ENCODE measurements around the gene AHCYL2. TPM values are rescaled to one million over a fixed set of nuclear protein-coding genes. Genes with fewer than 3 reads are reported as not detected.
"Not testable (repeated sequence)": the region's sequence is repeated elsewhere in the genome, so short reads cannot be mapped to it uniquely, and the experiment has no call there.

The AHCYL2 gene
- polyA plus RNA-seq, 2 donors: 3.8 to 5.5 TPM

- H3K36me3 ChIP-seq (ENCODE audit: control insufficient read depth in 2 of 2, insufficient read depth in 2 of 2, low read length in 1 of 2): peaks cover 2 to 4% of the 10 kb centered on the region in 2 donors
- 94 to 96% methylated on average over 1 of the region's 1 CpG for WGBS, 2 donors
- H3K27me3 ChIP-seq (ENCODE audit: control insufficient read depth in 1 of 2, insufficient read depth in 2 of 2, low read length in 2 of 2): no peaks in the 10 kb centered on the region
- no peak overlapping the region for H3K27ac ChIP-seq (ENCODE audit: low read depth in 2 of 2, low read length in 1 of 2)
- H3K4me3 ChIP-seq (ENCODE audit: low read depth in 1 of 2, low read length in 2 of 2): no peak overlapping the region
- H3K4me1 ChIP-seq (ENCODE audit: control insufficient read depth in 2 of 2, insufficient read depth in 2 of 2, low read length in 1 of 2): peaks cover 0 to 6% of the 10 kb centered on the region in 2 donors
- H3K9me3 ChIP-seq (ENCODE audit: control insufficient read depth in 2 of 2, insufficient read depth in 1 of 2, low read depth in 1 of 2, low read length in 1 of 2): no peaks in the 10 kb centered on the region
Observed at GRCh38 chr7:129401228-129401966, 176.6 kb downstream of the AHCYL2 start.

- peaks cover 0 to 6% of the 10 kb centered on the region in 2 donors for H3K4me1 ChIP-seq (ENCODE audit: control insufficient read depth in 2 of 2, insufficient read depth in 2 of 2, low read length in 1 of 2)
- peaks cover 3 to 4% of the 10 kb centered on the region in 2 donors for H3K36me3 ChIP-seq (ENCODE audit: control insufficient read depth in 2 of 2, insufficient read depth in 2 of 2, low read length in 1 of 2)
- WGBS, 2 donors: 65 to 69% methylated on average over 3 of the region's 3 CpGs
- no peak overlapping the region for H3K27ac ChIP-seq (ENCODE audit: low read depth in 2 of 2, low read length in 1 of 2)
- H3K4me3 ChIP-seq (ENCODE audit: low read depth in 1 of 2, low read length in 2 of 2): no peak overlapping the region
- no peaks in the 10 kb centered on the region for H3K9me3 ChIP-seq (ENCODE audit: control insufficient read depth in 2 of 2, insufficient read depth in 1 of 2, low read depth in 1 of 2, low read length in 1 of 2)
- H3K27me3 ChIP-seq (ENCODE audit: control insufficient read depth in 1 of 2, insufficient read depth in 2 of 2, low read length in 2 of 2): no peaks in the 10 kb centered on the region
Observed at GRCh38 chr7:129401967-129402860, 177.4 kb downstream of the AHCYL2 start.

GRCh38 chr7:129405527-129405926, 180.7 kb downstream of the AHCYL2 start:
- H3K4me1 ChIP-seq (ENCODE audit: control insufficient read depth in 2 of 2, insufficient read depth in 2 of 2, low read length in 1 of 2): peaks cover 0 to 6% of the 10 kb centered on the region in 2 donors
- H3K36me3 ChIP-seq (ENCODE audit: control insufficient read depth in 2 of 2, insufficient read depth in 2 of 2, low read length in 1 of 2): peaks cover 0 to 3% of the 10 kb centered on the region in 2 donors
- H3K9me3 ChIP-seq (ENCODE audit: control insufficient read depth in 2 of 2, insufficient read depth in 1 of 2, low read depth in 1 of 2, low read length in 1 of 2): no peaks in the 10 kb centered on the region
- H3K27me3 ChIP-seq (ENCODE audit: control insufficient read depth in 1 of 2, insufficient read depth in 2 of 2, low read length in 2 of 2): no peaks in the 10 kb centered on the region
- H3K4me3 ChIP-seq (ENCODE audit: low read depth in 1 of 2, low read length in 2 of 2): no peak overlapping the region
- H3K27ac ChIP-seq (ENCODE audit: low read depth in 2 of 2, low read length in 1 of 2): no peak overlapping the region

- not testable (repeated sequence) for H3K4me1 ChIP-seq (ENCODE audit: control insufficient read depth in 2 of 2, insufficient read depth in 2 of 2, low read length in 1 of 2); H3K27me3 ChIP-seq (ENCODE audit: control insufficient read depth in 1 of 2, insufficient read depth in 2 of 2, low read length in 2 of 2); H3K27ac ChIP-seq (ENCODE audit: low read depth in 2 of 2, low read length in 1 of 2); H3K4me3 ChIP-seq (ENCODE audit: low read depth in 1 of 2, low read length in 2 of 2); H3K9me3 ChIP-seq (ENCODE audit: control insufficient read depth in 2 of 2, insufficient read depth in 1 of 2, low read depth in 1 of 2, low read length in 1 of 2); H3K36me3 ChIP-seq (ENCODE audit: control insufficient read depth in 2 of 2, insufficient read depth in 2 of 2, low read length in 1 of 2)
- WGBS, 2 donors: 79 to 87% methylated on average over 8 of the region's 8 CpGs
Observed at GRCh38 chr7:129410238-129410637, 185.4 kb downstream of the AHCYL2 start.

GRCh38 chr7:129412501-129412900, 187.7 kb downstream of the AHCYL2 start:
- no peaks in the 10 kb centered on the region for H3K9me3 ChIP-seq (ENCODE audit: control insufficient read depth in 2 of 2, insufficient read depth in 1 of 2, low read depth in 1 of 2, low read length in 1 of 2)
- 98% methylated on average over 4 of the region's 4 CpGs for WGBS, 2 donors
- H3K27ac ChIP-seq (ENCODE audit: low read depth in 2 of 2, low read length in 1 of 2): no peak overlapping the region
- H3K36me3 ChIP-seq (ENCODE audit: control insufficient read depth in 2 of 2, insufficient read depth in 2 of 2, low read length in 1 of 2): no peaks in the 10 kb centered on the region
- H3K4me3 ChIP-seq (ENCODE audit: low read depth in 1 of 2, low read length in 2 of 2): no peak overlapping the region
- no peaks in the 10 kb centered on the region for H3K27me3 ChIP-seq (ENCODE audit: control insufficient read depth in 1 of 2, insufficient read depth in 2 of 2, low read length in 2 of 2)
- no peaks in the 10 kb centered on the region for H3K4me1 ChIP-seq (ENCODE audit: control insufficient read depth in 2 of 2, insufficient read depth in 2 of 2, low read length in 1 of 2)

GRCh38 chr7:129417073-129417472, 192.2 kb downstream of the AHCYL2 start:
- H3K36me3 ChIP-seq (ENCODE audit: control insufficient read depth in 2 of 2, insufficient read depth in 2 of 2, low read length in 1 of 2): no peaks in the 10 kb centered on the region
- H3K4me3 ChIP-seq (ENCODE audit: low read depth in 1 of 2, low read length in 2 of 2): no peak overlapping the region
- H3K27me3 ChIP-seq (ENCODE audit: control insufficient read depth in 1 of 2, insufficient read depth in 2 of 2, low read length in 2 of 2): no peaks in the 10 kb centered on the region
- no peaks in the 10 kb centered on the region for H3K4me1 ChIP-seq (ENCODE audit: control insufficient read depth in 2 of 2, insufficient read depth in 2 of 2, low read length in 1 of 2)
- no peak overlapping the region for H3K27ac ChIP-seq (ENCODE audit: low read depth in 2 of 2, low read length in 1 of 2)
- WGBS, 2 donors: 91 to 93% methylated on average over 5 of the region's 5 CpGs
- H3K9me3 ChIP-seq (ENCODE audit: control insufficient read depth in 2 of 2, insufficient read depth in 1 of 2, low read depth in 1 of 2, low read length in 1 of 2): no peaks in the 10 kb centered on the region

GRCh38 chr7:129421717-129422250, 197.0 kb downstream of the AHCYL2 start:
- Histone ChIP-seq H3K9me3 (ENCODE audit: control insufficient read depth in 2 of 2, insufficient read depth in 1 of 2, low read depth in 1 of 2, low read length in 1 of 2) (no peaks in the 10 kb centered on the region), H3K4me1 (ENCODE audit: control insufficient read depth in 2 of 2, insufficient read depth in 2 of 2, low read length in 1 of 2) (no peaks in the 10 kb centered on the region), H3K27me3 (ENCODE audit: control insufficient read depth in 1 of 2, insufficient read depth in 2 of 2, low read length in 2 of 2) (no peaks in the 10 kb centered on the region), H3K36me3 (ENCODE audit: control insufficient read depth in 2 of 2, insufficient read depth in 2 of 2, low read length in 1 of 2) (peaks cover 0 to 9% of the 10 kb centered on the region in 2 donors), H3K27ac (ENCODE audit: low read depth in 2 of 2, low read length in 1 of 2) (no peak overlapping the region), H3K4me3 (ENCODE audit: low read depth in 1 of 2, low read length in 2 of 2) (no peak overlapping the region)
- WGBS, 2 donors: 43 to 53% methylated on average over 2 of the region's 2 CpGs

- 96 to 97% methylated on average over 4 of the region's 4 CpGs for WGBS, 2 donors
Observed at GRCh38 chr7:129422727-129423126, 197.9 kb downstream of the AHCYL2 start.

GRCh38 chr7:129423700-129424410, 199.0 kb downstream of the AHCYL2 start:
- Histone ChIP-seq H3K4me1 (ENCODE audit: control insufficient read depth in 2 of 2, insufficient read depth in 2 of 2, low read length in 1 of 2) (no peaks in the 10 kb centered on the region), H3K27me3 (ENCODE audit: control insufficient read depth in 1 of 2, insufficient read depth in 2 of 2, low read length in 2 of 2) (no peaks in the 10 kb centered on the region), H3K36me3 (ENCODE audit: control insufficient read depth in 2 of 2, insufficient read depth in 2 of 2, low read length in 1 of 2) (peaks cover 4 to 9% of the 10 kb centered on the region in 2 donors), H3K9me3 (ENCODE audit: control insufficient read depth in 2 of 2, insufficient read depth in 1 of 2, low read depth in 1 of 2, low read length in 1 of 2) (no peaks in the 10 kb centered on the region), H3K27ac (ENCODE audit: low read depth in 2 of 2, low read length in 1 of 2) (no peak overlapping the region), H3K4me3 (ENCODE audit: low read depth in 1 of 2, low read length in 2 of 2) (no peak overlapping the region)
- WGBS, 2 donors: 98 to 100% methylated on average over 1 to 2 of the region's 2 CpGs

More at GRCh38 chr7:129422727-129423126, 197.9 kb downstream of the AHCYL2 start:
- no peak overlapping the region for H3K4me3 ChIP-seq (ENCODE audit: low read depth in 1 of 2, low read length in 2 of 2)
- no peak overlapping the region for H3K27ac ChIP-seq (ENCODE audit: low read depth in 2 of 2, low read length in 1 of 2)
- peaks cover 4 to 9% of the 10 kb centered on the region in 2 donors for H3K36me3 ChIP-seq (ENCODE audit: control insufficient read depth in 2 of 2, insufficient read depth in 2 of 2, low read length in 1 of 2)
- no peaks in the 10 kb centered on the region for H3K9me3 ChIP-seq (ENCODE audit: control insufficient read depth in 2 of 2, insufficient read depth in 1 of 2, low read depth in 1 of 2, low read length in 1 of 2)
- no peaks in the 10 kb centered on the region for H3K4me1 ChIP-seq (ENCODE audit: control insufficient read depth in 2 of 2, insufficient read depth in 2 of 2, low read length in 1 of 2)
- H3K27me3 ChIP-seq (ENCODE audit: control insufficient read depth in 1 of 2, insufficient read depth in 2 of 2, low read length in 2 of 2): no peaks in the 10 kb centered on the region

Measured in esophagus (tissue), 2 donors.